HS-27A (cell line): ENCODE measurements around the gene MYO7B.
A peak's percentile ranks its signal among the peaks of the same experiment; 100 is the strongest.

ENCODE experiments used
- DNase-seq: peaks from one replicate; pipeline ENCODE4 v3.0.0-alpha.2; 2012; ENCODE audit warnings: low read depth, missing footprints

MYO7B gene

DNA sequence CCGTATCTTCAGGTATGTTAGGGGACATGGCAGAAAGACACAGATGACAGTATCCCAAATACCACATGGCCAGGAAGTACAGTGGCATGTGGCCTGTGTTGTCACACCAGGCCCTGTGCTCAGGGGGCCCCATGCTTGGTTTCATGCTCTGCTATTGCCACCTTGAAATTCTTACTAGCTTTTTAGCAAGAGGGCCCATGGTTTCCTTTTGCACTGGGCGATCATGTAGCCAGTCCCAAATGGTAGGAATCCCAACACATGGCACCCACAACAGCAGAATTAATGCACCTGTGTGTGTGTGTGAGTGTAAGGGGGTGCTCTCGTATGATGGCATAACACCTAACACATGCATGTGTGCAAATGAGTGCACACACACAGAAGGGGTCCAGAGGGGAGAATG is 39.2 kb downstream of the MYO7B start:
- no peak for DNase-seq

DNA sequence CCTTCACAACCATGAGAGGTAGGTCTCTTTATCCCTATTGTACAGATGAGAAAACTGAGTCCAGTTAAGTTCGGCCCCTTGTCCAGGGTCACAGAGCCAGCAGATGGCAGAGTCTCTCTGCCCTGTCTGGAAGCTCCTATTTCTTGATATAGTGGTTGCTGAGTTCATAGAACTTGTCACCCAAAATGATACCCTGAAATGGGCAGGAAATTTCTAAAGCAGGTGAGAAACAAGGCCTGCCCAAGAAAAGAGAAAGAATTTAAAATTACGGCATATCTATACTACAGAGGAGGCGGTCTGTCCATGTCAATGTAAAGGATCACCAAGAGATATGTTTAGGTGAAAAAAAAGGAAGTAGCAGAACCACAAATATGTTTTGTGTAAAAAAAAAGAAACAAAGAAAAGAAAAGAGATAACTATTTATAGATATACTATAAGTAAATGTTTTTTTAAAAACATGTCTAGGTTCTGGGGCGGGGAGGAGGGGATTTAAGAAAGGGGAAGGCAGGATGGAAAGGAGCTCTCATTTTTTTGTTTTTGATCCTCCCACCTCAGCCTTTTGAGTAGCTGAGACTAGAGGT is 39.8 kb downstream of the MYO7B start:
- DNase-seq, result no peak

DNA sequence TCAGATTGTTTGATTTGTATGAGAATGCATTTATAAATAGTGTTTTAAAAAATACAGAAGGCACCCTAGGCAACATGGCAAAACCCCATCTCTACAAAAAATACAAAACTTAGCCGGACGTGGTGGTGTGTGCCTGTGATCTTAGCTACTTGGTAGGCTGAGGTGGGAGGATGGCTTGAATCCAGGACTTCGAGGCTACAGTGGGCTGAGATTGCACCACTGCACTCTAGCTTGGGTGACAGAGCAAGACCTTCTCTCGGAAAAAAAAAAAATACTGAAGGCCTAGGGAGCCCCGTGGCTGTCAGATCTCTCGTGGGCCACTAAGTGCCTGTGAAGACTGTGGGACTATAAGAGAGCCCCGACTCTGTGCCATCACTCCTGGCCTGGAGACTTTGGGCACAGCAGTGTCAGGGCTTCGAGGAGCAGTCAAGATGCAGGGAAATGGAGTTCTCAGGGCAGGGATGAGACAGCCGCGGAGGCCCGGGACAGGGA is 40.5 kb downstream of the MYO7B start:
- no peak for DNase-seq

DNA sequence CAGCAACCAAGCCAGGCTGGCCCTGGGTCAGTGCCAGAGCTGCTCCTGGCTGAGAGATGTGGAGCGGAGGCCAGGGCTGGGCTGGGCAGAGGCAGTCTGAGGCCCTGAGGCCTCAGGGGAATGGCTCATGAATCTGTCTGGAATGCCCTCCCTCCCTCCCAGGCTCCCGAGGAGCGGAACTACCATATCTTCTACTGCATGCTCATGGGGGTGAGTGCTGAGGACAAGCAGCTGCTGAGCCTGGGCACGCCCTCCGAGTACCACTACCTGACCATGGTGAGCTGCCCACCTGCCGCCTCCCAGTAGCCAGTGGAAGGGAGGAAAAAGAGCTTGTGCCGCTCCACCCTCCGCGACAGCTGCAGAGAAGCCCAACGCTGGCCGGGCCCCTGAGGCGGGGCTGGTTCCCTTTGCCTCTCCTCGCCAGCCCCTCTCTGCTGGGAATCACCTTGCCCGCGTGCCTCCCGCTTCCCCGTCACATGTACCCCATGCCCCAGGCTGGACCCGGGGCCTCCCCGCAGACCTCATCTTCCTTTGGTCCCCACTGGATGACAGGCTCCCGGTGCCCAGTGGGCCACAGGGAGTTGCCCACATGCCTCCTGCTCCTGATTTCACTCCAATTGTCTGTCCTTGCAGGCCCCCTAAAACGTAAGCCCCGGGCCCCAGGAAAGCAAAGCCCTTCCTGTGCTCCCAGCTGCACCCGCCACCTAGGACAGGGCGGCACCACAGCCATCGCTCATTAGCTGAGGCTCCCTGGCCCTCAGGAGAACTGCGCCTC is 41.1 kb downstream of the MYO7B start:
- peak; percentile 93 for DNase-seq

DNA sequence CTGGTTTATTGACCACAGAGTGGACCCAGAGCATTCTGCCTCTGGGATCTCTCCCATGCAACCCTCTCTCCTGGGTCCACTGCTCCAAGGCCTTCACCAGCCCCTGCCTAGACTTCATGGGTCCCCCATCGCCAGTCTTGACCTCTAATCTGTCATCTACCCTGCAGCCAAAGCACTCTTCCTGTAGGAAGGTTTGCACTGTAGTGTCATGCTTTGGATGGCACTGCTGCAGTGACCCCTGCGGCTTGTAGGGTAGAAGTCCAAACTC is 41.7 kb downstream of the MYO7B start:
- no peak for DNase-seq

DNA sequence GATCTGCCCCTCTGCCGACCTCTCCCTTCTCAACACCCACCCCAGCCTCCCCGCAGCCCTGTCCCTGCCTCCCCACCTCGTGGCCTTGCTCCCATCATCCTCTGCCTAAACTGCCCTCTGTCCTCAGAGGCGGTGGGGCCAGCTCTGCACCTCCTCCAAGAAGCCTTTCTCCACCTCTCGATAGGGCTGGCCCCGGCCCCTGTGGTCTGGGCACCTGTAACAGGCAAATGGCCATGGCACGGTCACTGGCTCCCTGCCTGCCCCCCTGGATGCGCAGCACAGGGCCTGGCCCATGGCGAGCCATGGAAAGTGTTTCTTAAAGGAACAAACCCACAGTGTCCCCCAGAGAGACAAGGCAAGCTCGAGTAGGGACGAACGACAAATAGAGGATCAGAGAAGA is 42.0 kb downstream of the MYO7B start:
- no peak for DNase-seq

DNA sequence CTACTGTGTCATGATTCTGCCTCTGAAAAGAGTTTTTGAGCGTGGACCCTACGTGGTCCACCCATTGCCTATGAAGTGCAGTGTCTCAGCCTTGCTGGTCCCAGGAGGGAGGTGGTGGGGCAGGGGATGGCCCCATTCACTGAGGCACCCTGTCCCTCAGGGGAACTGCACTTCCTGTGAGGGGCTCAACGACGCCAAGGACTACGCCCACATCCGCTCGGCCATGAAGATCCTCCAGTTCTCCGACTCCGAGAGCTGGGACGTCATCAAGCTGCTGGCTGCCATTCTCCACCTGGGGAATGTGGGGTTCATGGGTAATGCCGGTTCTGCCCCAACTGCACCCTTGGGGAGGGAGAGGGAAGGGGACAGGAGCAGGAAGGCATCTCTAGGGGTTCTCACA is 42.5 kb downstream of the MYO7B start:
- no peak for DNase-seq

DNA sequence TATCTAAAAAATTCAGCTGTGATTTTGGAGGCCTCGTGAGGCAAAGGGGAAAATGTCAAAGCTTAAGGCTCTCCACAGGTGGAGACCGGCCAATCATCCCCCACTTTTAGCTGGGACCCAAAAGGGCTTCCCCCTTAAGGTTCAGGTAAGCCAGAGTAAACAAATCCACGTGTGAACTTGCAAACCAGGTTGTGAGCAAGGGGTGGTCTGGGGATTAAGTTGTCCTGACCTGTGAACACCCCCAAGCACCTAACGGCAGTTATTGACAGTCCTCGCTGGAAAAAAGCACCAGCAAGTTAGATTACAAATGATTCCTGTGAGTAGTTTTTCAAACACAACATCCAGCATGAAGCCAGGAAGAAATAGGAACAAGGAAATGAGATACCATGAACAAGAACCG is 42.9 kb downstream of the MYO7B start:
- no peak for DNase-seq

DNA sequence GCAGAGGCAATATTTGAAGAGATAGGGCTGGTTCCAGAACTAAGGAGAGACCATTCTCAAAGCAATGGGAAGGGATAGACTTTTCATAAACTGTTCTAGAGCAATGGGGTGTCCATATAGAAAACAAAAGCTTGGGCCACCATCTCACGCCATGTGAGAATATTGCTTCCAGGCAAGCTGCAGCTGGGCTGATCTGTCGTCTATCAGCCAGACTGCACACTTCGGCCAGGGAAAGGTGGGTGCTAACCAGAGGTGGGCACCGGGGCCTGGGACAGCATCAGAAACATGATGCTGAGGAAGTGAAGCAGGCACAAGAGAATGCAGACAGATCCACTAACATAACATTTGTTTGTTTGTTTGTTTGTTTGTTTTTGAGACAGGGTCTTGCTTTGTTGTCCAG is 43.7 kb downstream of the MYO7B start:
- no peak for DNase-seq

DNA sequence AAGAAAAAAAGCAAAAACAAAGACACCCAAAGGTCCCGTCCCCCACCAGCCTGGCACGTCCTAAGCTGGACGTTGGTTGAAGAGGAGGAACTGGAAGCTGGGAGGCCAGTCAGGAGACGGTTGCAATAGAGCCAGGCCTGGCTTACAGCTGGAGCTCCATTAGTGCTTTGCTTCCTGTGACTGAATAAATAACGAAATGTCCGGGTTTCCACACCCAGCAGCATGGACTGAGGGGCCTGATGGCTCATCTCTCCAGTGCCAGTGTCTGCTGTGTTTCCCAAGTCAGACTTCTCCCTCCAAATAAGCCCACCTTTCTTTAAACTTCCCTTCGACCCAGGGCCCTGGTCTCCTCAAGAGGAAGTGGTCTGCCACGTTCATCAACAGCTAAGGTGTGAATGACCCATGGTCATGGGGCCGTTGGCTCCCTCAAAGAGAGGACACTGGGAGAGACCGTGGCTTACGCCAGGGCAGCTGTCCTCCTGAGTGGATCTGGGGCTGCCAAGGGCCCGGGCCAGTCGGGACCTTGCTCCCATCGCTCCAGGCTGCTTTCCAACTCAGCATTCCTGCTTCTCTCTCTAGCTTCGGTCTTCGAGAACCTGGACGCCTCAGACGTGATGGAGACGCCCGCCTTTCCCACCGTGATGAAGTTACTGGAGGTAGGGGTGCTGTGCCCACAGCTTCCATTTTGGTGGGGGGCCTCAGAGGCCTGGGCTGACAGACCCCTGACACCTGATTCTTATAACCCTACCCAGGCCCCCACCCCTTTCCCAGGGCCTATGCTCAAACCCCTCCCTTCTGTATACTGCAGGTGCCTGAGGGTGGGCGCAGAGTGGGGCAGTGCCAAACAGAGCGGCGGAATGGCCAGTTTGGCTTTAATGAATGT is 44.9 kb downstream of the MYO7B start:
- no peak for DNase-seq

DNA sequence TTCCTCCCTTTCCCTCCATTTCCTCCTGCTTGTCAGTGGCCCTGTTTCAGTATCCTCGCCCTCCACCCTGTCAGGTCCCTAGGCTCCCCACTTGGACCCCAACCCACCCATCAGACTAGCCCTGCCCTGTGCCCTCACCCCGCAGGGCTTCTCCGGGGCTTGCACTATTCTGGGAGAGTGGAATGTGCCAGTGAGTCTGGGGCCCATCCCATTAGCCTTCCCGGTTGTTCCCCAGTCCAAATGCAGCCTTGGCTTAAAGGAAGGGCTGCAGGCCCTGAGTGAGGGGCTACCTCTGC is 45.5 kb downstream of the MYO7B start:
- no peak for DNase-seq

DNA sequence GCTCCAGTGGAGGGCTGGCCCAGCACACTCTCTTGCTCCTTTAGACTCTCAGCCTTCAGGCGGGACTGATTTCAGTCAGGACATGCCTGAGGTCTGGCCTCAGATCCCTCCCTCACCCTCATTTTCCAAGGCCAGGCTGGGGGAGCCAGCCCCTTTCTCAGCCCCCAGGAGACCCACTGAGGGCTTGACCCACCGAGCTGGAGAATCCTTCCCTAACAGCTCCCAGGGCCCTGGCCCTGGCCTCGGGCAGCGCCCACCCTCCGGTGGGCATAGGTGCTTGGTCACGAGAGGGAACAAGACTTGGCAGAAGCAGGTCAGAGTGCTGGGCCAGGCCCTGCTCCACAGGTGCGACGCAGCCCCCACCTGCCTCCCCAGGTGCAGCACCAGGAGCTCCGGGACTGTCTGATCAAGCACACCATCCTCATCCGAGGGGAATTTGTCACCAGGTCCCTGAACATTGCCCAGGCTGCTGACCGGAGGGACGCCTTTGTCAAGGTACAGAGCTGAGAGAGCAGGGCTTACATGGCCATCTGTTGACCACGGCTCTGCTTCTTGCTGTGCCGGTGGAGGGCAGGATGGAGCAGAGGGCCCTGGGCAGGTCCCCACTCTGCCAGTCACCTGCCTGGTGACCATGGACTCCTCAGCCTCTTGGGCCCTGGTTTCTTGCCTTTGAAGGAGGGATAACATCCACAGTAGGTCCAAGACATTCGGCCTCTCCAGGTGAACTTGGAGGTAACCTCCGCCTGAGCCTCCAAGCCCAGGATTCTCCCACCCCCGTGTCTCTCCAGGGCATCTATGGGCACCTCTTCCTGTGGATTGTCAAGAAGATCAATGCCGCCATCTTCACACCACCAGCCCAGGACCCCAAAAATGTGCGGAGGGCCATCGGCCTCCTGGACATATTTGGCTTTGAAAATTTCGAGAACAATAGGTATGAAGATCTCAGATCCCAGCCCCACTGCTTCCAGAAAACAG is 46.3 kb downstream of the MYO7B start:
- DNase-seq, result no peak

DNA sequence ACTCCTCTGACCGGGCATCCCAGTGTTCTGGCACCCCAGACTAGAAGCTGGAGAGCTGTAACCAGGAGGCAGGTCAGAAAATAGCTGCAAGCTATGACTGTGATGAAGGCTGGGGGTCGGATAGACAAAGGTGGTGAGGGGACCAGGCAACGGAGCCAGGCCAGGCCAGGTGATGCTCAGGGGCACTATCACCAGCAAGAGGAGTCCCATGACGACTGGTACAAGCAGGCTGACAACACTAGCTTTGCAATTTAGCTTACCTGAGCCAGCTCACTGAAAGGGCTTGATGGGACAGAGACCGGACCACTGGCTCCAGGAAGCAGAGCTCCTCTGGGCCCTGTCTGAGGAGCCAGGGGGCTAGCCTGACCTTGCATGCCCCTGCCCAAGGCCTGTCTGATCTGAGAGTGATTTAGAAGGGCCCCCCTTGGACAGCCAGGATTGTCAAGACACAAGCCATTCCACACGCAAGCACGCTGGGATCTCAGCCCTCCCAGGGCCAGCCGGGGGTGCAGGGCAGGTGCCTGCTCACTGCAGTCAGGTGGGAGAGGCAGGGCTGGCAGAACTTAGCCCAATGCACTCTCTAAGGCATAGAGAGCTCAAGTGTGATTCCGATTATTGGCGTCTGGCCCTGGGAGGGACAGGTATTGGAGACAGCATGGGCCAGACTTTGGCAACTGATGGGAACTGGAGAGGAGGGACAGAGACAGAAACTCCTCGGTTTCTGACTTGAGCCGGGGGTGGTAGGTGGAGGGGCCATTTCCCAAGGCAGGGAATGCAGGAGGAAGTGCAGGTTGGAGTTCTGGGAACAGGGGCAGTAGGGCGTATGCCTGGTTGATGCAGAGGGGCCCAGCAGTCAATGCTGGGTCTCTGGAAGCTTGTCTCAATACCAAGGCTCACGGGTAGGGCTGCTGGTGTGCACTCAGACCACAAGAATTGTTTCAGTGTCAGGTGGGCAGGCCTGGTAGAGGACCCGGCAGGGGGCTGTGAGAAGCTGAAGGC is 47.7 kb downstream of the MYO7B start:
- no peak for DNase-seq

DNA sequence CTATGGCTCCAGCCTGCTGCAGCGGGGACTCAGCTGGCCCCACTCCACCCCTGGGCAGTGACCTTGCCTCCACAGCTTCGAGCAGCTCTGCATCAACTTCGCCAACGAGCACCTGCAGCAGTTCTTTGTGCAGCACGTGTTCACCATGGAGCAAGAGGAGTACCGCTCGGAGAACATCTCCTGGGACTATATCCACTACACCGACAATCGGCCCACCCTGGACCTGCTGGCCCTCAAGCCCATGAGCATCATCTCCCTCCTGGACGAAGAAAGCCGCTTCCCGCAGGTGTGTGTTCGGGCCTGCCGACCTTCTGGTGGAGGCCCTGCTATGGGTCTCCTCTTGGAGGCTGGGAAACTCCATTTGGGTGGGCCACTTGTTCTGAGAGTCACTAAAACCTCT is 48.6 kb downstream of the MYO7B start:
- DNase-seq, result no peak

DNA sequence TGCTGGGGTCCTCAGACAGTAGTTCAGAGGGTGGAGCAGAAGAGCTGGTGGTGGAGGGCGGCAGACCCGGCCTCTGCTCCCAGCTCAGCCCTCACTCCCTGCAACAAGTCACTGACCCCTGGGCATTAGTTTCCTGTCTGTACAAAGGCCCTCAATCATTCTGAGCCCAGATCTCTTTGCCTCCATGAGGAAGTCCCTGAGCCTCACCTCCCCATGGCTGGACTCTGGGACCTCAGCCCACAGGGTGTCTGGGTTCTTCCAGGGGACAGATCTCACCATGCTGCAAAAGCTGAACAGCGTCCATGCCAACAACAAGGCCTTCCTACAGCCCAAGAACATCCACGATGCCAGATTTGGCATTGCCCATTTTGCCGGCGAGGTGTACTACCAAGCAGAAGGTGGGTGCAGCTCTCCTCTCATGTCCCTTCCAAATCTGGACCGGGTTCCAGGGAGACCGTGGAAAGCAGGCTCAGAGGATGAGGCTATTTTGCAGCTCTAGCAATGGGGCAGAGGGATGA is 49.1 kb downstream of the MYO7B start:
- DNase-seq, result no peak

DNA sequence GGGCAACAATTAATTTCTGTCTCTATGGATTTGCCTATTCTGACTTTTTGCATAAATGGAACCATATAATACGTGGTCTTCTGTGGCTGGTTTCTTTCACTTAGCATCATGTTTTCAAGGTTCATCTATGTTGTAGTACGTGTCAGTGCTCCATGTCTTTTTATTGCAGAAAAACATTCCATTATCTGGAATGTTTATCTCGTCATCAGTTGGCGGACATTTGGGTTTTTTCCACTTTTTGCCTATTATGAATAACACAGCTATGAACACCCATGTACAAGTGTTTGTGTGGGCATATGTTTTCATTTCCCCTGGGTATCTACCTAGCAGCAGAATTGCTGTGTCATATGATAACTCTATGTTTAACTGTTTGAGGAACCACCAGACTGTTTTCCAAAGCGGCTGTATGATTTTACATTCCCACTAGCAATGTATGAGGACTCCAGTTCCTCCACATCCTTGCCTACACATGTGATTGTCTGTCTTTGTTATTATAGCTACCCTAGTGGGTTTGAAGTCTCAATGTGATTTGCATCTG is 49.9 kb downstream of the MYO7B start:
- no peak for DNase-seq

DNA sequence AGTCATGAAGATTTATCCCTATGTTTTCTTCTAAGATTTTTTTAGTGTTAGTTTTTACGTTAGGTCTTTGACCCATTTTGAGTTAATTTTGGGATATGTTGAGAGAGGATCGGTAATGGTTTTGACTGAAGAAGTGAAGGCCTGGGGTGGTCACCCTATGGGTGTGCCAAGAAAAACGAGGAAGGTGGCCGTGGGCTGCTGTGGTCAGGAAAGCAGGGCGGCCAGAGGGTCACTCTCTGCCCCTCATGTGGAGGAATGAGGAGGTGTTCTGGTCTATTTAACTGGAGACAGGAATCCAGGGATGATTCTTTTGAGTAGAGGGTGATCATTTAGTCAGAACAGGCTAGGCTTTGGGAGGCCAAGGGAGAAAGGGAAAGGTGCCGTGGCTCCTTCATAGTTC is 50.7 kb downstream of the MYO7B start:
- DNase-seq, result no peak

DNA sequence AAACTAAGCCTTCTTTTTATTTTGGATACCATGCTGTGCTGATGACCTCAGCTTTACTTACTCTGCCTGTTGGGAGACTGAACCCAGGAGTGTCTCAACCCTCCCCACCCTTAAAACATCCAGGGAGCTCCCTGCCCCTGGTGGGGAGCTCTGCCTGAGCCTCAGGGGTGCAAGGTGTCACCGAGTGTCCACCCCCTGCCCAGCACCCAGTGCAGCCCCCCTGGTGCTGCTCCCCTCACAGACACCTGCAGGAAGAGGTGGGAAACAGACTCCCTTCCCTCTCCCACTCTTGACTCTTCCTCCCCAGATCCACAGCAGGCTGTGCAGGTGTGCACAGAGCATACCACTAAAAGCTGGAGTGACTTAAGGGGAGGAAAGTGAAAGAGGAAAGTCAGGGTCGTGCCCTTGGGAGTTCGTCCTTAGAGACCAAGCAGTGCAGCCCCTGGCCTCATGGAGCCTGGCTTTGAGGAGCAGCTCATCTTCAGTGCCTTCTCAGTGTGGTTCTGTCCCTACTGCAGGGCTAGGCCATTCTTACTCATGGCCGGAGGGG is 51.3 kb downstream of the MYO7B start:
- DNase-seq, result no peak

DNA sequence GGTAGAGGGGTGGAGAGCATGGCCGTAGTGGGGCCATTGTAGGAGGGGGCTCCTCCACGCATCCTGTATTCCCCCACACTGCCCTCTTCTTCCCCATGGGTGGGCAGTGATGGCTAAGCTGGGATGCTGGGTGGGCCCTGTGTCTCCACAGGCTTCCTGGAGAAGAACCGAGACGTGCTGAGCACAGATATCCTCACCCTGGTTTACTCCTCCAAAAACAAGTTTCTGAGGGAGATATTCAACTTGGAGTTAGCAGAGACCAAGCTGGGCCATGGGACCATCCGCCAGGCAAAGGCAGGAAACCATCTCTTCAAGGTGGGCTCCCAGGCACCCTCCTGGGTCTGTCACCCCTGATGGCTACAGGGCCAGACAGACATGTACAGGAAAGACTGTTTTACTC is 52.8 kb downstream of the MYO7B start:
- no peak for DNase-seq

DNA sequence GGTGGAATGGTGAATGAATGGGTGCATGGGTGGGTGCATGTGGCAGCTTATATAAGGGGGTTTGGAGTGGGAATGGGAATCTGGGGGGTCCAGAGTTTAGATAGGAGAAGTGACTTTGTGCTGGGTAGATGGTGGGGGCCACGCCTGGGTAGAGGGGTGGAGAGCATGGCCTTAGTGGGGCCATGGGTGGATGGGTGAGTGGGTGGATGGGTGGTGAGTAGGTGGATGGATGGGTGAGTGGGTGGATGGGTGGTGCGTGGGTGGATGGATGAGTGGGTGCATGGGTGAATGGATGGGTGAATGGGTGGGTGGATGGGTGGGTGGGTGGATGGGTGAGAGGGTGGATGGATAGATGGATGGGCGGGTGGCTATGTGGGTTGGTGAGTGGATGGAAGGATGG is 53.9 kb downstream of the MYO7B start:
- DNase-seq, result no peak
